Activated T-cell treated with anti-CD3 and anti-CD28 coated beads, Interleukin-2, amount 50 U/mL, for 1 hour (primary cell): ENCODE results near the gene IL20RA.
"Not testable (repeated sequence)": the region's sequence is repeated elsewhere in the genome, so short reads cannot be mapped to it uniquely, and the experiment has no call there.

ENCODE experiments used
- DNase-seq: peaks from one replicate; pipeline ENCODE4 v3.0.0-alpha.2; 2020

Gene IL20RA

GRCh38 chr6:136969433-136969832 is 75.3 kb downstream of the IL20RA start:
- no peak for DNase-seq

GRCh38 chr6:136968837-136969236 is 75.9 kb downstream of the IL20RA start:
- no peak for DNase-seq

- DNase-seq = peak; percentile 54
These were observed 76.7 kb downstream of the IL20RA start for GRCh38 chr6:136967876-136968752.

GRCh38 chr6:136964398-136964797 is 80.4 kb downstream of the IL20RA start:
- no peak for DNase-seq

GRCh38 chr6:136963259-136963658 is 81.5 kb downstream of the IL20RA start:
- no peak for DNase-seq

GRCh38 chr6:136962661-136963060 is 82.1 kb downstream of the IL20RA start:
- no peak for DNase-seq

- DNase-seq = no peak
These were observed 82.9 kb downstream of the IL20RA start for GRCh38 chr6:136961848-136962247.

- no peak for DNase-seq
These were observed 84.0 kb downstream of the IL20RA start for GRCh38 chr6:136960781-136961180.

- DNase-seq = not testable (repeated sequence)
These were observed 84.8 kb downstream of the IL20RA start for GRCh38 chr6:136959935-136960334.

GRCh38 chr6:136959471-136959891 is 85.3 kb downstream of the IL20RA start:
- DNase-seq = no peak

- DNase-seq = no peak
These were observed 86.6 kb downstream of the IL20RA start for GRCh38 chr6:136958168-136958567.

GRCh38 chr6:136956590-136957544 is 87.9 kb downstream of the IL20RA start:
- DNase-seq = no peak

- no peak for DNase-seq
These were observed 89.6 kb downstream of the IL20RA start for GRCh38 chr6:136955123-136955522.

- no peak for DNase-seq
These were observed 92.0 kb downstream of the IL20RA start for GRCh38 chr6:136952714-136953260.

- DNase-seq = no peak
These were observed 94.2 kb downstream of the IL20RA start for GRCh38 chr6:136950436-136951126.
